K562 (cell line): ENCODE data around the gene MTF1. TPM values are rescaled to one million over a fixed set of nuclear protein-coding genes. Genes with fewer than 3 reads are reported as not detected.
A peak's percentile ranks its signal among the peaks of the same experiment; 100 is the strongest.

Experiments
- CTCF ChIP-seq, 3 experiments: IDR thresholded peaks in 2 of 3; conservative IDR thresholded peaks in 1 of 3; 2 replicates each; pipeline ENCODE4 v1.5.1; 2011 to 2012; ENCODE audit warnings: low read length in 3 of 3, mild to moderate bottlenecking in 3 of 3, control low read depth in 2 of 3, improper control_type of control experiment in 1 of 3, inconsistent platforms in 1 of 3, low read depth in 1 of 3, mixed read lengths in 1 of 3, moderate library complexity in 1 of 3; ENCODE audit not compliant: insufficient read depth in 2 of 3
- LEF1 ChIP-seq: fragments of 450-650 bp; IDR thresholded peaks from 2 replicates; pipeline ENCODE4 v1.6.1; 2016; ENCODE audit warnings: mild to moderate bottlenecking
- MAFF ChIP-seq: IDR thresholded peaks from 2 replicates; pipeline ENCODE4 v1.6.1; 2012; ENCODE audit warnings: low read length, improper control_type of control experiment
- ZKSCAN1 ChIP-seq: fragments of 150-350 bp; IDR thresholded peaks from 2 replicates; pipeline ENCODE4 v1.6.1; 2016; ENCODE audit warnings: low read depth, low read length
- ZNF23 ChIP-seq: fragments of 250-450 bp; sonication (Bioruptor Pico); IDR thresholded peaks from 2 replicates; pipeline ENCODE4 v1.4.0; 2020; ENCODE audit warnings: mild to moderate bottlenecking
- ZNF41 ChIP-seq: fragments of 250-450 bp; sonication (Bioruptor Pico); conservative IDR thresholded peaks from 2 replicates; pipeline ENCODE4 v1.4.0; 2020; ENCODE audit warnings: mild to moderate bottlenecking
- ZNF76 ChIP-seq: fragments of 250-450 bp; sonication (Bioruptor Pico); IDR thresholded peaks from 2 replicates; pipeline ENCODE4 v1.4.0; 2020; ENCODE audit warnings: mild to moderate bottlenecking, moderate library complexity, borderline replicate concordance
- ZNF778 ChIP-seq: fragments of 450-650 bp; formaldehyde crosslinking; IDR thresholded peaks from 2 replicates; pipeline ENCODE4 v1.4.0; 2020; ENCODE audit warnings: mild to moderate bottlenecking, moderate library complexity
- polyA plus RNA-seq, 8 experiments: library from polyadenylated mRNA; depleted of rRNA in 4 of 8; stranded (reverse) in 5 of 8; unstranded in 3 of 8; fragments of >200 nt; fragmentation: Nextera tagmentation in 2 of 8; fragmentation: Illumina TruSeq in 1 of 8; extraction: Ambion mirVana in 2 of 8; extraction: Trizol in 1 of 8; gene quantifications; 2 replicates each; pipeline versions ENCODE4 v1.2.1 to v1.2.3, GENCODE V29; 2011 to 2014; ENCODE audit warnings: inconsistent platforms in 1 of 8, missing spikeins in 1 of 8
- total RNA-seq, 7 experiments: library from RNA; depleted of rRNA in 6 of 7; stranded (reverse); fragments of >200 nt in 6 of 7; fragmentation: Illumina TruSeq in 2 of 7; extraction: Trizol in 2 of 7; gene quantifications; 2 replicates each; pipeline versions ENCODE4 v1.2.1 to v1.2.3, GENCODE V29; 2011 to 2021; ENCODE audit warnings: low replicate concordance in 1 of 7
- TF ChIP-seq, protein P1 (sequence below): fragments of 450-650 bp; IDR thresholded peaks from 2 replicates; pipeline ENCODE4 v1.7.1; 2018; ENCODE audit warnings: mild to moderate bottlenecking, low read depth; ENCODE audit not compliant: partially characterized antibody
- TF ChIP-seq, protein P2 (sequence below): fragments of 200-800 bp; sonication (Bioruptor generic); IDR thresholded peaks from 2 replicates; pipeline ENCODE4 v1.6.1; 2017; ENCODE audit warnings: missing genetic modification characterization, missing compliant biosample characterization
- TF ChIP-seq, protein P3 (sequence below): sonication (generic); formaldehyde crosslinking; IDR thresholded peaks from 2 replicates; pipeline ENCODE4 v1.8.0; 2023; ENCODE audit warnings: mild to moderate bottlenecking, missing genetic modification reagents

Gene MTF1
- total and polyA plus RNA-seq, 9 of the 15 experiments (the other 6 are each of a cell fraction or from before 2014, with no cell fraction given) = 1.1 to 12.2 (median 4.3) TPM

- TF ChIP-seq ZNF23 (no peak), ZKSCAN1 (peak; percentile 57), ZNF41 (CRISPR knock-in tag) (no peak; the same call in 1 of the 2 replicates), CTCF (IDR thresholded peaks at IDR 0.05 in 2 of 3, conservative IDR thresholded peaks at IDR 0.05 in 1 of 3; ENCODE audit: insufficient read depth in 2 of 3, low read depth in 1 of 3, low read length in 3 of 3) (peak; percentile 86 to 97 (median 90)), MAFF (no peak), ZNF778 (CRISPR knock-in tag) (no peak), ZNF76 (CRISPR knock-in tag) (peak; percentile 82; the same call in 1 of the 2 replicates), LEF1 (no peak)
- TF ChIP-seq, protein P1, sequence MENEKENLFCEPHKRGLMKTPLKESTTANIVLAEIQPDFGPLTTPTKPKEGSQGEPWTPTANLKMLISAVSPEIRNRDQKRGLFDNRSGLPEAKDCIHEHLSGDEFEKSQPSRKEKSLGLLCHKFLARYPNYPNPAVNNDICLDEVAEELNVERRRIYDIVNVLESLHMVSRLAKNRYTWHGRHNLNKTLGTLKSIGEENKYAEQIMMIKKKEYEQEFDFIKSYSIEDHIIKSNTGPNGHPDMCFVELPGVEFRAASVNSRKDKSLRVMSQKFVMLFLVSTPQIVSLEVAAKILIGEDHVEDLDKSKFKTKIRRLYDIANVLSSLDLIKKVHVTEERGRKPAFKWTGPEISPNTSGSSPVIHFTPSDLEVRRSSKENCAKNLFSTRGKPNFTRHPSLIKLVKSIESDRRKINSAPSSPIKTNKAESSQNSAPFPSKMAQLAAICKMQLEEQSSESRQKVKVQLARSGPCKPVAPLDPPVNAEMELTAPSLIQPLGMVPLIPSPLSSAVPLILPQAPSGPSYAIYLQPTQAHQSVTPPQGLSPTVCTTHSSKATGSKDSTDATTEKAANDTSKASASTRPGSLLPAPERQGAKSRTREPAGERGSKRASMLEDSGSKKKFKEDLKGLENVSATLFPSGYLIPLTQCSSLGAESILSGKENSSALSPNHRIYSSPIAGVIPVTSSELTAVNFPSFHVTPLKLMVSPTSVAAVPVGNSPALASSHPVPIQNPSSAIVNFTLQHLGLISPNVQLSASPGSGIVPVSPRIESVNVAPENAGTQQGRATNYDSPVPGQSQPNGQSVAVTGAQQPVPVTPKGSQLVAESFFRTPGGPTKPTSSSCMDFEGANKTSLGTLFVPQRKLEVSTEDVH = peak; percentile 79
- TF ChIP-seq, protein P2, sequence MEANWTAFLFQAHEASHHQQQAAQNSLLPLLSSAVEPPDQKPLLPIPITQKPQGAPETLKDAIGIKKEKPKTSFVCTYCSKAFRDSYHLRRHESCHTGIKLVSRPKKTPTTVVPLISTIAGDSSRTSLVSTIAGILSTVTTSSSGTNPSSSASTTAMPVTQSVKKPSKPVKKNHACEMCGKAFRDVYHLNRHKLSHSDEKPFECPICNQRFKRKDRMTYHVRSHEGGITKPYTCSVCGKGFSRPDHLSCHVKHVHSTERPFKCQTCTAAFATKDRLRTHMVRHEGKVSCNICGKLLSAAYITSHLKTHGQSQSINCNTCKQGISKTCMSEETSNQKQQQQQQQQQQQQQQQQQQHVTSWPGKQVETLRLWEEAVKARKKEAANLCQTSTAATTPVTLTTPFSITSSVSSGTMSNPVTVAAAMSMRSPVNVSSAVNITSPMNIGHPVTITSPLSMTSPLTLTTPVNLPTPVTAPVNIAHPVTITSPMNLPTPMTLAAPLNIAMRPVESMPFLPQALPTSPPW = peak; percentile 99
- TF ChIP-seq, protein P3, sequence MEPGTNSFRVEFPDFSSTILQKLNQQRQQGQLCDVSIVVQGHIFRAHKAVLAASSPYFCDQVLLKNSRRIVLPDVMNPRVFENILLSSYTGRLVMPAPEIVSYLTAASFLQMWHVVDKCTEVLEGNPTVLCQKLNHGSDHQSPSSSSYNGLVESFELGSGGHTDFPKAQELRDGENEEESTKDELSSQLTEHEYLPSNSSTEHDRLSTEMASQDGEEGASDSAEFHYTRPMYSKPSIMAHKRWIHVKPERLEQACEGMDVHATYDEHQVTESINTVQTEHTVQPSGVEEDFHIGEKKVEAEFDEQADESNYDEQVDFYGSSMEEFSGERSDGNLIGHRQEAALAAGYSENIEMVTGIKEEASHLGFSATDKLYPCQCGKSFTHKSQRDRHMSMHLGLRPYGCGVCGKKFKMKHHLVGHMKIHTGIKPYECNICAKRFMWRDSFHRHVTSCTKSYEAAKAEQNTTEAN = no peak
Measured at GRCh38 chr1:37859507-37860345, at the start of gene MTF1 (continued).
